Panc1 (cell line): Measurements from ENCODE around the gene GUCD1. TPM values are rescaled to one million over a fixed set of nuclear protein-coding genes. Genes with fewer than 3 reads are reported as not detected.

ENCODE experiments used
- ATAC-seq: fragments of 200-7000 bp; cut with Tn5 transposase; 2 replicates; pipeline ENCODE4 v1.9.1; 2020; ENCODE audit warnings: mild to moderate bottlenecking, moderate library complexity
- BruUV-seq: library from RNA; stranded (reverse); fragments of 400-500 nt; replicated peaks from 2 replicates; lab custom pipeline; 2021; lab: Mats Ljungman, UMichigan
- CTCF ChIA-PET: fragments of 300-600 bp; sonication (Branson Sonifier 250); formaldehyde crosslinking; loops from one replicate; lab custom pipeline; 2022; ENCODE audit warnings: antibody characterized with exemption; lab: Charles Lee
- POLR2A ChIA-PET: fragments of 300-600 bp; sonication (Branson Sonifier 250); formaldehyde crosslinking; loops from one replicate; lab custom pipeline; 2022; ENCODE audit warnings: antibody characterized with exemption; lab: Charles Lee
- DNase-seq: peaks from one replicate; pipeline ENCODE4 v3.0.0-alpha.2; 2010; ENCODE audit warnings: low read depth, low spot score
- H3K27ac ChIP-seq: 2 replicates; pipeline ENCODE4 v1.5.1; 2011; ENCODE audit warnings: mild to moderate bottlenecking, low read length, inconsistent platforms
- H3K27me3 ChIP-seq: fragments of 200-500 bp; sonication (Bioruptor generic); 2 replicates; pipeline ENCODE4 v1.6.0; 2014; ENCODE audit warnings: low read length, inconsistent platforms; ENCODE audit not compliant: control insufficient read depth, insufficient read depth
- H3K36me3 ChIP-seq: fragments of 200-500 bp; sonication (Bioruptor generic); 2 replicates; pipeline ENCODE4 v1.5.1; 2014; ENCODE audit warnings: inconsistent platforms, mild to moderate bottlenecking, low read length, moderate library complexity; ENCODE audit not compliant: control insufficient read depth, insufficient read depth
- H3K4me1 ChIP-seq: 2 replicates; pipeline ENCODE4 v1.5.1; 2011; ENCODE audit warnings: inconsistent platforms, mild to moderate bottlenecking, low read length, moderate library complexity; ENCODE audit not compliant: control insufficient read depth, insufficient read depth
- H3K4me3 ChIP-seq, 2 experiments: 2 replicates each; pipeline ENCODE4 v1.5.1; 2011 to 2012; ENCODE audit warnings: low read depth in 2 of 2, low read length in 2 of 2, mild to moderate bottlenecking in 2 of 2, inconsistent platforms in 1 of 2, moderate library complexity in 1 of 2
- H3K9me3 ChIP-seq: fragments of 200-500 bp; sonication (Bioruptor generic); 2 replicates; pipeline ENCODE4 v1.5.1; 2014; ENCODE audit warnings: low read depth, mild to moderate bottlenecking, inconsistent platforms, low read length, moderate library complexity; ENCODE audit not compliant: control insufficient read depth, insufficient read depth
- CTCF ChIP-seq: fragments of 450-650 bp; IDR thresholded peaks from 2 replicates; pipeline ENCODE4 v1.5.1; 2017; ENCODE audit warnings: mild to moderate bottlenecking
- POLR2AphosphoS5 ChIP-seq: IDR thresholded peaks from 2 replicates; pipeline ENCODE4 v1.6.1; 2012; ENCODE audit warnings: mild to moderate bottlenecking, low read depth, low read length, moderate library complexity
- REST ChIP-seq, 2 experiments: IDR thresholded peaks; 2 replicates each; pipeline ENCODE4 v1.6.1; 2011 to 2012; ENCODE audit warnings: low read depth in 2 of 2, control low read depth in 1 of 2, low read length in 1 of 2, mild to moderate bottlenecking in 1 of 2, moderate library complexity in 1 of 2; ENCODE audit not compliant: insufficient read depth in 1 of 2
- SIN3A ChIP-seq: IDR thresholded peaks from 2 replicates; pipeline ENCODE4 v1.6.1; 2012; ENCODE audit warnings: low read depth, mild to moderate bottlenecking, low read length, moderate library complexity, borderline replicate concordance; ENCODE audit not compliant: insufficient read depth
- TCF7L2 ChIP-seq: IDR thresholded peaks from 2 replicates; pipeline ENCODE4 v1.6.1; 2011; ENCODE audit warnings: mild to moderate bottlenecking, low read depth, low read length, inconsistent platforms
- in situ Hi-C: cut with HindIII; loops from 2 replicates; pipeline ENCODE4 v1.10.0; 2016; ENCODE audit warnings: low sequenced_read_pairs, low pct_unique_long_range_greater_than_20kb
- intact Hi-C: fragments of 100-400 bp; cut with micrococcal nuclease; formaldehyde crosslinking; loops from one replicate; pipeline ENCODE4 v1.10.0; 2022; ENCODE audit not compliant: unreplicated experiment
- total RNA-seq: library from RNA; stranded (reverse); gene quantifications from one replicate; pipeline ENCODE4 v1.2.1, GENCODE V29; 2021; ENCODE audit not compliant: unreplicated experiment

The GUCD1 gene
- total RNA-seq, 1 experiment from 2014 or later = 97.7 TPM

DNA sequence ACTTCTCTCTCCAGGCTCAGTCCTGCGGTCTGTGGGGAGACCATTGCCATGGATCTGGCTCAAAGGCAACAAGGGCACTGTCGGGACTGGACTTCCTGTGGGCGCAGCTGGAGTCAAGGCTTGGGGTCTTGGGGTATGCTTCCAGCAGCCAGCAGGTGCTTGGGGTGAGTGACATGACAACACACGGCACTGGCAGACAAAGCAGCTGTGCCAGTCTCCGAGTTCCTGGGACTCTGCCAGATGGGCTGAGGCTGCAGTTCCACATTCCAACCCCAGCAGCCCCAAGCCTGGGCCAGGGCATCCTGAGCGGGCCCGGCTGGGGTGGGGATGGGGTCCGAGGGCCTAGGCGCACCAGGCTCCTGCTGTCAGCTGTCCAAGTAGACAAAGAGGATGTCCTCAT is 12.3 kb downstream of the GUCD1 start:
- no peak overlapping the region for H3K27ac ChIP-seq
- H3K36me3 ChIP-seq = no peaks in the 10 kb centered on the region
- DNase-seq = no peak
- no peaks in the 10 kb centered on the region for H3K9me3 ChIP-seq
- POLR2A ChIA-PET = interaction anchor here (0.6 kb wide), 1 partner anchor 13 kb away, joined by 3 read pairs; no protein-coding TSS in a partner anchor
- no peak overlapping the region for H3K4me3 ChIP-seq
- CTCF ChIA-PET = no interaction called here
- H3K4me1 ChIP-seq = no peaks in the 10 kb centered on the region
- H3K27me3 ChIP-seq = no peaks in the 10 kb centered on the region
- in situ Hi-C loops = no loop called here
- no peak for ATAC-seq
- intact Hi-C loops = no loop called here
- TF ChIP-seq REST (IDR thresholded peaks at IDR 0.05; ENCODE audit: insufficient read depth in 1 of 2, low read depth in 2 of 2, low read length in 1 of 2) = no peak
- no peak for TF ChIP-seq CTCF
- no peak for TF ChIP-seq SIN3A
- TF ChIP-seq POLR2AphosphoS5 = no peak
- no peak for TF ChIP-seq TCF7L2
- no TSS peak for BruUV-seq

DNA sequence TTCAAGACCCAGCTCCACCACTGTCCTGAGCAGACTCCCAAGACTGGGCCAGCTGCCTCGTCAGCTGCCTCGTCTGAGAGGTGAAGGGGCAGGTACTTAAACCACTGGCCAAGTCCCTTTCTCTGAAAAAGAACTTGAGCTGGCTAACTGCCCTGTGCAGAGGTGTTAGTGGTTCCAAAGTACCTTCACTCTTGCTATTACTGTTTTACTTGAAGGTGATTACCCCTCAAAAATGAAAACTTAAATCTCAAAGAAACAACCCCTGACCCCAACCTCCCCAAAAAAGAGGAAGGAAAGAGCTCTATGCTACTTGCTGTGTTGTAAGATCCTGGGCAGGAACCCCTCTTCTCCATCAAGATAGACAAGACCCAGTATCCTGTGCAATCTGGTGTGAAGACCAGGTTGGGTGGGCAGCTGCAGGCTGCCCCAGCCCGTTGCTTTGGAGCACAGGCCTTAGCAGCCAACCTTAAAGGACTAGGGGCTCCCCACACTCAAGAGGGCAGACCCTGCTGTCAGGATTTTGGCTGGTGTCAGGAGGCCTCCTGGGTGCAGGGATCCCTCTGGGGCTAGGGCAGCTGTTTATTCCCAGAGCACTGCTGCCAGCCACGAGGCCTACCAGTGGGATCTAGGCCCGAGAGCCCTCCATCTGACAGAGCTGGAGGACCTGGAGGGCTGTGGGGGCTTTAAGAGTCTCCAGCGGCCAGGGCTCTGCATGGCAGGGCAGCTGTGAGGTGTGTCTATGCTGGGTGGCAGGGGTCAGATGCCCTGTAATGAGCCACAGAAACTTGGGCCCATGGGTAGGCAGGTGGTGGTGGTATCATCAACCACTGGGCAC is 13.0 kb downstream of the GUCD1 start:
- POLR2A ChIA-PET = no interaction called here
- intact Hi-C loops = no loop called here
- ATAC-seq = no peak
- H3K36me3 ChIP-seq = no peaks in the 10 kb centered on the region
- DNase-seq = no peak
- in situ Hi-C loops = no loop called here
- no peaks in the 10 kb centered on the region for H3K9me3 ChIP-seq
- H3K4me1 ChIP-seq = no peaks in the 10 kb centered on the region
- H3K27ac ChIP-seq = no peak overlapping the region
- BruUV-seq = no TSS peak
- no peaks in the 10 kb centered on the region for H3K27me3 ChIP-seq
- no peak for TF ChIP-seq POLR2AphosphoS5
- TF ChIP-seq SIN3A = no peak
- no peak for TF ChIP-seq REST (IDR thresholded peaks at IDR 0.05; ENCODE audit: insufficient read depth in 1 of 2, low read depth in 2 of 2, low read length in 1 of 2)
- TF ChIP-seq CTCF = no peak
- no peak overlapping the region for H3K4me3 ChIP-seq
- CTCF ChIA-PET = interaction anchor here (0.7 kb wide), 2 partner anchors 14 to 87 kb away, joined by 6 to 7 read pairs; no protein-coding TSS in a partner anchor
